Neutrophil (primary cell): ENCODE data around the gene FBXL17.
"Not testable (repeated sequence)": the region's sequence is repeated elsewhere in the genome, so short reads cannot be mapped to it uniquely, and the experiment has no call there.

ENCODE experiments used
- H3K27ac ChIP-seq: fragments of 200-600 bp; sonication (generic); 2 replicates; pipeline ENCODE4 v1.5.1; 2016; ENCODE audit warnings: mild to moderate bottlenecking, moderate library complexity
- H3K27me3 ChIP-seq: fragments of 200-600 bp; sonication (generic); 2 replicates; pipeline ENCODE4 v1.6.0; 2016; ENCODE audit warnings: mild to moderate bottlenecking
- H3K36me3 ChIP-seq: fragments of 200-600 bp; sonication (generic); 2 replicates; pipeline ENCODE4 v1.5.1; 2017
- H3K4me1 ChIP-seq, 2 experiments: fragments of 200-600 bp in 1 of 2; sonication (generic) in 1 of 2; 1 replicate in 1 of 2; 2 replicates in 1 of 2; pipeline versions ENCODE4 v1.5.1 to v1.6.1; 2013 to 2016; ENCODE audit warnings: low read depth in 1 of 2, low read length in 1 of 2, mild to moderate bottlenecking in 1 of 2, moderate library complexity in 1 of 2; ENCODE audit not compliant: control insufficient read depth in 1 of 2, insufficient read depth in 1 of 2
- H3K4me3 ChIP-seq, 2 experiments: fragments of 200-600 bp in 1 of 2; sonication (generic) in 1 of 2; 1 replicate in 1 of 2; 2 replicates in 1 of 2; pipeline ENCODE4 v1.5.1; 2013 to 2016; ENCODE audit warnings: low read depth in 1 of 2, low read length in 1 of 2, mild to moderate bottlenecking in 1 of 2, moderate library complexity in 1 of 2
- H3K9me3 ChIP-seq: fragments of 200-600 bp; sonication (generic); 2 replicates; pipeline ENCODE4 v1.5.1; 2016
- TF ChIP-seq, protein P1 (sequence below): fragments of 200-600 bp; sonication (generic); IDR thresholded peaks from 2 replicates; pipeline ENCODE4 v1.5.1; 2016; ENCODE audit warnings: antibody characterized with exemption

Gene FBXL17

DNA sequence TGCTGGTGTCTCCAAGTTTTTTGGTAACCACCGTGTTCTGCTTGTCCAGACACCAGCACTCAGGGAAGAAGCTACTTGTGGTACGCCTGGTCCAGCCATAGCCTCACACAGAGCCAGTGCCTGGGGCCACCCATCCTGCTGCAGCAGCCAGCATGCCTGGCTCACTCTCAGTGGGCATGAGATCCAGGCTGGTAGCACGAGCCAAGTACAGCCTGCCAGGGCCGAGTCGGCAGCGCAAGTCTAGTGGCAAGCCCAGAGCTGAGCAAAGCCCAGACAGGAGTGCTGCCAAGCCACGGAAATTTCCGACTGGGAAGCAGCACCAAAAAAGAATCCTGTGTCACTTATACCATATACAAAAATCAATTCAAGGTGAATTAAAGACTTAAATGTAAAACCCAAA is 36.3 kb upstream of the FBXL17 start:
- TF ChIP-seq, protein P1, sequence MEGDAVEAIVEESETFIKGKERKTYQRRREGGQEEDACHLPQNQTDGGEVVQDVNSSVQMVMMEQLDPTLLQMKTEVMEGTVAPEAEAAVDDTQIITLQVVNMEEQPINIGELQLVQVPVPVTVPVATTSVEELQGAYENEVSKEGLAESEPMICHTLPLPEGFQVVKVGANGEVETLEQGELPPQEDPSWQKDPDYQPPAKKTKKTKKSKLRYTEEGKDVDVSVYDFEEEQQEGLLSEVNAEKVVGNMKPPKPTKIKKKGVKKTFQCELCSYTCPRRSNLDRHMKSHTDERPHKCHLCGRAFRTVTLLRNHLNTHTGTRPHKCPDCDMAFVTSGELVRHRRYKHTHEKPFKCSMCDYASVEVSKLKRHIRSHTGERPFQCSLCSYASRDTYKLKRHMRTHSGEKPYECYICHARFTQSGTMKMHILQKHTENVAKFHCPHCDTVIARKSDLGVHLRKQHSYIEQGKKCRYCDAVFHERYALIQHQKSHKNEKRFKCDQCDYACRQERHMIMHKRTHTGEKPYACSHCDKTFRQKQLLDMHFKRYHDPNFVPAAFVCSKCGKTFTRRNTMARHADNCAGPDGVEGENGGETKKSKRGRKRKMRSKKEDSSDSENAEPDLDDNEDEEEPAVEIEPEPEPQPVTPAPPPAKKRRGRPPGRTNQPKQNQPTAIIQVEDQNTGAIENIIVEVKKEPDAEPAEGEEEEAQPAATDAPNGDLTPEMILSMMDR: no peak

DNA sequence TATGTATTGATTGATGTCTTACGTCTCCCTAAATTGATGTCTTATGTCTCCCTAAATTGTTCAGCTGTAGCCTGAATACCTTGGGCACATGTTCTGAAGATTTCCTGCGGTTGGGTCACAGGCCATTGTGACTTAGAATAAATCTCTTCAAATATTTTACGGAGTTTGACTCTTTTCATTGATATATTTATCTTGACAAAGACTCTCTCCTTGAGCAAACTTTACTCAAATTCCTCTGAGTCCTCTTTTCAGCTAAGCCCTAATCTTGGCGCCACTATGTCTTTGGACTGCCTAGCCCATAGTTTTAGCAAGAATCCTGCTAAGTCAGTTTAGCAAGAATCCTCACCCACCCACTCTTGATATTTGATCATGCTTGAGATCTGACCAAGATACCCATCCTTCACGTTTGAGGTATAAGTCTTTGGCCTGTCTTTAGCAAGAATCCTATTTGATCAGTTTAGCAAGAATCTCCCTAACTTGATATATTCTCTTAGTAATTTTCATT is 35.3 kb upstream of the FBXL17 start:
- H3K27me3 ChIP-seq: no peaks in the 10 kb centered on the region
- H3K27ac ChIP-seq: no peak overlapping the region
- no peak overlapping the region for H3K4me3 ChIP-seq
- no peaks in the 10 kb centered on the region for H3K36me3 ChIP-seq
- TF ChIP-seq, protein P1: no peak
- no peaks in the 10 kb centered on the region for H3K4me1 ChIP-seq
- no peaks in the 10 kb centered on the region for H3K9me3 ChIP-seq

More for the DNA sequence above, 36.3 kb upstream of the FBXL17 start:
- H3K36me3 ChIP-seq: no peaks in the 10 kb centered on the region
- H3K27ac ChIP-seq: no peak overlapping the region
- no peaks in the 10 kb centered on the region for H3K4me1 ChIP-seq
- H3K4me3 ChIP-seq: no peak overlapping the region
- no peaks in the 10 kb centered on the region for H3K27me3 ChIP-seq
- H3K9me3 ChIP-seq: no peaks in the 10 kb centered on the region

DNA sequence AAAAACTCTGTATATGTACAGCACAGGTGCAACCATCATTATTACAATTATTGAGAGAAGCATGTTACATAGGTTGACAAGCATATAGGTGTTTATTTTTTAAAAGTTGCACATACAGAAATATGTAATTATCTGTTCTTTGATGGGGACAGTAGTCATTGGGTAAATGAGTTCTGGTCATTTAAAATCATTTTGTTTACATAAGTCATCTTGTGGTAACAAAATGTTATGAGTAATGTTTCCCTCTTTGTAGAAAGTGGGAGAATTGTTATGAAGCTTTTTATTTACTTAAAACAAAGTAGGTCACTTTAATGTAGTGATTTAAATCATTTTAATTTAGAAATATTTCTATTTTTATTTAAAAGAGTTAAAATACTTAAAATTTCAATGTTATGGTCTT is 33.8 kb upstream of the FBXL17 start:
- H3K4me3 ChIP-seq: no peak overlapping the region
- no peaks in the 10 kb centered on the region for H3K4me1 ChIP-seq
- no peaks in the 10 kb centered on the region for H3K27me3 ChIP-seq
- H3K9me3 ChIP-seq: no peaks in the 10 kb centered on the region
- TF ChIP-seq, protein P1: no peak
- no peaks in the 10 kb centered on the region for H3K36me3 ChIP-seq
- no peak overlapping the region for H3K27ac ChIP-seq

DNA sequence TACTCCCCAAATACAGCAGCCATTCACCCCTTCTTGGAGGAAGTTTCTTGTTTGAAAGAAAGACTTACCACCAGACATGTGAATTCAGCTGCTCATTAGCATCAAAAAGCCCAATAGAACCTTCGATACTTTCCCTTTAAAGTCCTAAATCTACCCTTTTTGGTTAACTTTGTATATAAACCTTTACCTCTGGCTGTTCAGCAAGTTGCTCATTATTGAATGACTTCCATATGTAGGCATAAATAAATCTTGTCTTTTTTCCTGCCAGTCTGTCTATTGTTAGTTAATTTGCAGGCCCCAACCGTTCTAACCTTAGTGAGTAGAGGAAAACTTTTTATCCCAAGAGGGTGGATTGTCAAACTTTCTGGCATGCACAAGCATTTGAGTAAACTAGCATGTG is 27.9 kb upstream of the FBXL17 start:
- Histone ChIP-seq H3K27ac (no peak overlapping the region), H3K36me3 (no peaks in the 10 kb centered on the region), H3K4me3 (no peak overlapping the region), H3K27me3 (peaks cover 4% of the 10 kb centered on the region), H3K9me3 (no peaks in the 10 kb centered on the region), H3K4me1 (no peaks in the 10 kb centered on the region)
- TF ChIP-seq, protein P1: no peak

DNA sequence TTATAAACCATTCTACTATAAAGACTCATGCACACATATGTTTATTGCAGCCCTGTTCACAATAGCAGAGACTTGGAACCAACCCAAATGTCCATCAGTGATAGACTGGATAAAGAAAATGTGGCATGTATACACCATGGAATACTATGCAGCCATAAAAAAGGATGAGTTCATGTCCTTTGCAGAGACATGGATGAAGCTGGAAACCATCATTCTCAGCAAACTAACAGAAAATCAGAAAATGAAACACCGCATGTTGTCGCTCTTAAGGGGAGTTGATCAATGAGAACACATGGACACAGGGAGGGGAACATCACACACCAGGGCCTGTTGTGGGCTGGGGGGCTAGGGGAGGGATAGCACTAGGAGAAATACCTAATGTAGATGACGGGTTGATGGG is 23.3 kb upstream of the FBXL17 start:
- H3K36me3 ChIP-seq, H3K27ac ChIP-seq, H3K9me3 ChIP-seq, H3K4me1 ChIP-seq, H3K27me3 ChIP-seq, H3K4me3 ChIP-seq: not testable (repeated sequence)

DNA sequence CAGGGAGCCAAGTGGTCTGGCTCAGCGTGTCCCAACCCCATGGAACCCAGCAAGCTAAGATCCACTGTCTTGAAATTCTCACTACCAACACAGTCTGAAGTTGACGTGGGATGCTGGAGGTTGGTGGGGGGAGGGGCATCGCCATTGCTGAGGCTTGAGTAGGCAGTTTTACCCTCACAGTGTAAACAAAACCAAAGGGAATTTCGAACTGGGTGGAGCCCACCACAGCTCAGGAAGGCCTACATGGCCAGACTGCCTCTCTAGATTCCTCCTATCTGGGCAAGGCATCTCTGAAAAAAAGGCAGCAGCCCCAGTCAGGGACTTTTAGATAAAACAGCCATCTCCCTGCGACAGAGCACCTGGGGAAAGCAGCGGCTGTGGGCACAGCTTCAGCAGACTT is 17.1 kb upstream of the FBXL17 start:
- Histone ChIP-seq H3K9me3 (no peaks in the 10 kb centered on the region), H3K27ac (no peak overlapping the region), H3K36me3 (no peaks in the 10 kb centered on the region), H3K27me3 (no peaks in the 10 kb centered on the region), H3K4me1 (no peaks in the 10 kb centered on the region), H3K4me3 (no peak overlapping the region)
- TF ChIP-seq, protein P1: no peak

DNA sequence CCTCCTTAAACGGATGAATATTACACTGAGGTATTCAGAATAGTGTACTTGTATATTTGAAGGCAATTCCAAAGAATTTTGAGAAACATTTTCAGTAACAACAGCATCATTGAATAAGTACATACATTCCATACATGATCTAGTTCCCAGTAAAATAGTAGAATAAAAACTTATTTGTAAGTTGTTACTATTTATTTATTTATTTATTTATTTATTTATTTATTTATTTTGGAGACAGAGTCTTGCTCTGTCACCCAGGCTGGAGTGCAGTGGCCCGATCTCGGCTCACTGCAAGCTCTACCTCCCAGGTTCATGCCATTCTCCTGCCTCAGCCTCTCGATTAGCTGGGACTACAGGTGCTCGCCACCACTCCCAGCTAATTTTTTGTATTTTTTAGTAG is 14.9 kb upstream of the FBXL17 start:
- H3K36me3 ChIP-seq, H3K27me3 ChIP-seq, H3K4me3 ChIP-seq: not testable (repeated sequence)

More for the DNA sequence above, 14.9 kb upstream of the FBXL17 start:
- H3K4me1 ChIP-seq, H3K9me3 ChIP-seq, H3K27ac ChIP-seq: not testable (repeated sequence)
